SU-DHL-6 (cell line): ENCODE results near the gene PDZRN3.

Source experiments
- H2AFZ ChIP-seq: fragments of 200-600 bp; sonication (generic); 2 replicates; pipeline ENCODE4 v1.6.1; 2014; ENCODE audit warnings: low read depth, mild to moderate bottlenecking, moderate library complexity, mixed read lengths, antibody characterized with exemption, low read length; ENCODE audit not compliant: severe bottlenecking
- H3F3A ChIP-seq: fragments of 200-600 bp; shearing (Covaris generic); 2 replicates; pipeline ENCODE4 v1.6.0; 2016; ENCODE audit warnings: antibody characterized with exemption, mild to moderate bottlenecking; ENCODE audit not compliant: insufficient read depth
- H3K27ac ChIP-seq: fragments of 200-600 bp; sonication (generic); 2 replicates; pipeline ENCODE4 v1.5.1; 2016; ENCODE audit warnings: low read depth, mild to moderate bottlenecking, low read length, moderate library complexity, mixed read lengths
- H3K27me3 ChIP-seq: fragments of 200-600 bp; sonication (generic), shearing (Covaris generic); 2 replicates; pipeline ENCODE4 v1.6.0; 2014; ENCODE audit warnings: mild to moderate bottlenecking, low read length
- H3K36me3 ChIP-seq: fragments of 200-600 bp; sonication (generic); 2 replicates; pipeline ENCODE4 v1.6.1; 2014; ENCODE audit warnings: mild to moderate bottlenecking, low read length, mixed read lengths
- H3K4me2 ChIP-seq: fragments of 300-600, 200-600 bp; shearing (Covaris generic), sonication (generic); 2 replicates; pipeline ENCODE4 v1.6.0; 2014; ENCODE audit warnings: low read length, low read depth, mild to moderate bottlenecking; ENCODE audit not compliant: poor library complexity, severe bottlenecking
- H3K4me3 ChIP-seq: fragments of 200-600 bp; sonication (generic); 2 replicates; pipeline ENCODE4 v1.5.1; 2014; ENCODE audit warnings: antibody characterized with exemption, low read length, mild to moderate bottlenecking, mixed read lengths; ENCODE audit not compliant: insufficient read depth, poor library complexity, severe bottlenecking
- H3K79me2 ChIP-seq: fragments of 200-600 bp; sonication (generic); 2 replicates; pipeline ENCODE4 v1.6.1; 2014; ENCODE audit warnings: mild to moderate bottlenecking, low read length, moderate library complexity; ENCODE audit not compliant: insufficient read depth
- H3K9ac ChIP-seq: fragments of 200-600 bp; sonication (generic); 2 replicates; pipeline ENCODE4 v1.7.0; 2014; ENCODE audit warnings: mild to moderate bottlenecking, low read length
- H3K9me2 ChIP-seq: fragments of 200-600 bp; sonication (generic); replicated peaks from 2 replicates; pipeline ENCODE4 v1.6.1; 2014; ENCODE audit warnings: low read length; ENCODE audit not compliant: insufficient read depth
- H3K9me3 ChIP-seq: fragments of 200-600 bp; sonication (generic); 2 replicates; pipeline ENCODE4 v1.6.1; 2014; ENCODE audit warnings: low read length, mixed read lengths; ENCODE audit not compliant: insufficient read depth
- H4K20me1 ChIP-seq: fragments of 200-600 bp; sonication (generic); 2 replicates; pipeline ENCODE4 v1.6.1; 2014; ENCODE audit warnings: low read depth, mild to moderate bottlenecking, antibody characterized with exemption, low read length, moderate library complexity, mixed read lengths
- CTCF ChIP-seq: fragments of 200-600 bp; sonication (generic); IDR thresholded peaks from one replicate; pipeline ENCODE4 v1.5.1; 2017; ENCODE audit warnings: antibody characterized with exemption, mild to moderate bottlenecking, low read length, moderate library complexity; ENCODE audit not compliant: insufficient read depth, poor library complexity, severe bottlenecking
- EZH2phosphoT487 ChIP-seq: fragments of 200-600 bp; sonication (generic), shearing (Covaris generic); conservative IDR thresholded peaks from 2 replicates; pipeline ENCODE4 v1.6.1; 2018; ENCODE audit warnings: mild to moderate bottlenecking, antibody characterized with exemption, low read length, moderate library complexity, mixed read lengths

The PDZRN3 gene

DNA sequence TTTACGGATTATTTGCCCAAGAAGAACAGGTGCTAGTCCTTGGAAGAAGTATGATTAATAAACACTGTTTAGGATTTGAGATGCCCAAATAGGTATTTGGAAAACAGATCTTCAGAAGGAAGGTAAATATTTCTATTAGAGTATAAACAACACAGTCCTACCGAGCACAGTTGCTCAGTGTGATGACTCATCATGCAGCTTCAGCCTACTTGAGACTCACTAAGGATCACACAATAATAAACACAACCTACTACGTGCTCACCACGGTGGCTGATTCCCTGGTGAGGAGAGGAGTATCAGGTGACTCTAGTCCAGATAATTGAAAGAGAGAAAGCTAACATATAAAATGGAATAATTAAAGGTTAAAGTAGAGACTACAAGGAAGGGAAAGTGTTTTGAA is 72.0 kb downstream of the PDZRN3 start:
- Histone ChIP-seq H3K9me2 (no peaks in the 10 kb centered on the region), H3K27ac (no peak overlapping the region), H3K9ac (no peak overlapping the region), H3K79me2 (no peaks in the 10 kb centered on the region), H3K36me3 (no peaks in the 10 kb centered on the region), H4K20me1 (no peaks in the 10 kb centered on the region), H2AFZ (no peak overlapping the region), H3K9me3 (no peaks in the 10 kb centered on the region), H3K4me3 (no peak overlapping the region), H3K4me2 (no peak overlapping the region), H3K27me3 (no peaks in the 10 kb centered on the region), H3F3A (no peaks in the 10 kb centered on the region)
- no peak for TF ChIP-seq EZH2phosphoT487
- no peak for TF ChIP-seq CTCF

DNA sequence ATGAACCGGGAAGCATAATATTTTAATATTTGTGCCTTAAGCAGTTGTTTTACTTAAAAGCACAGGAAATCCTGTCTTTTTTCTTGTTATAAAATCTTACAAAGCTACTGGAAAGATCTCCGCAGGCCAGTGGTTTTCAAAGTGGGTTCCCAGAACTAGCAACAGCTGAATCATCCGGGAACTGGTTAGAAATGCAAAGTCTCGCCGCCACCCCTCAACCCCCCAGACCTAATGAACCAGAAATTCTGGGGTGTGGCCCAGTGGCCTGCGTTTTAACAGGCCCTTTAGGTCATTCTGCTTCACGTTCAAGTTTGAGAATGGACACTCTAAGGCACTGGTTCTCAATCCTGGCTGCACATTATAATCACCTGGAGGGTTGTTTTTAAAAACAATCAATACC is 74.7 kb downstream of the PDZRN3 start:
- Histone ChIP-seq H2AFZ (no peak overlapping the region), H3K27ac (no peak overlapping the region), H3K27me3 (no peaks in the 10 kb centered on the region), H3K36me3 (no peaks in the 10 kb centered on the region), H3K4me2 (no peak overlapping the region), H4K20me1 (no peaks in the 10 kb centered on the region), H3K79me2 (no peaks in the 10 kb centered on the region), H3K9me2 (no peaks in the 10 kb centered on the region), H3F3A (no peaks in the 10 kb centered on the region), H3K9me3 (no peaks in the 10 kb centered on the region), H3K4me3 (no peak overlapping the region), H3K9ac (no peak overlapping the region)
- TF ChIP-seq EZH2phosphoT487 (no peak), CTCF (no peak)

GRCh38 chr3:73549051-73549600 is 75.6 kb downstream of the PDZRN3 start:
- H3K79me2 ChIP-seq: no peaks in the 10 kb centered on the region
- TF ChIP-seq CTCF (no peak), EZH2phosphoT487 (no peak)
- no peaks in the 10 kb centered on the region for H3K9me3 ChIP-seq
- no peak overlapping the region for H3K9ac ChIP-seq
- H3K4me2 ChIP-seq: no peak overlapping the region
- H2AFZ ChIP-seq: no peak overlapping the region
- no peaks in the 10 kb centered on the region for H3K9me2 ChIP-seq
- H3K27me3 ChIP-seq: no peaks in the 10 kb centered on the region
- no peak overlapping the region for H3K4me3 ChIP-seq
- H3K36me3 ChIP-seq: no peaks in the 10 kb centered on the region
- no peak overlapping the region for H3K27ac ChIP-seq
- H3F3A ChIP-seq: no peaks in the 10 kb centered on the region
- no peaks in the 10 kb centered on the region for H4K20me1 ChIP-seq
